Femur (tissue), 1 donor: Measurements from ENCODE around the gene NUP188.

Source experiments
- DNase-seq: peaks from one replicate; pipeline ENCODE4 v3.0.0-alpha.2; 2017

Gene NUP188

GRCh38 chr9:128913995-128914772 is 33.3 kb upstream of the NUP188 start:
- DNase-seq = no peak

- no peak for DNase-seq
These were observed 31.3 kb upstream of the NUP188 start for GRCh38 chr9:128916204-128916603.

- no peak for DNase-seq
These were observed 30.8 kb upstream of the NUP188 start for GRCh38 chr9:128916745-128917144.

DNA sequence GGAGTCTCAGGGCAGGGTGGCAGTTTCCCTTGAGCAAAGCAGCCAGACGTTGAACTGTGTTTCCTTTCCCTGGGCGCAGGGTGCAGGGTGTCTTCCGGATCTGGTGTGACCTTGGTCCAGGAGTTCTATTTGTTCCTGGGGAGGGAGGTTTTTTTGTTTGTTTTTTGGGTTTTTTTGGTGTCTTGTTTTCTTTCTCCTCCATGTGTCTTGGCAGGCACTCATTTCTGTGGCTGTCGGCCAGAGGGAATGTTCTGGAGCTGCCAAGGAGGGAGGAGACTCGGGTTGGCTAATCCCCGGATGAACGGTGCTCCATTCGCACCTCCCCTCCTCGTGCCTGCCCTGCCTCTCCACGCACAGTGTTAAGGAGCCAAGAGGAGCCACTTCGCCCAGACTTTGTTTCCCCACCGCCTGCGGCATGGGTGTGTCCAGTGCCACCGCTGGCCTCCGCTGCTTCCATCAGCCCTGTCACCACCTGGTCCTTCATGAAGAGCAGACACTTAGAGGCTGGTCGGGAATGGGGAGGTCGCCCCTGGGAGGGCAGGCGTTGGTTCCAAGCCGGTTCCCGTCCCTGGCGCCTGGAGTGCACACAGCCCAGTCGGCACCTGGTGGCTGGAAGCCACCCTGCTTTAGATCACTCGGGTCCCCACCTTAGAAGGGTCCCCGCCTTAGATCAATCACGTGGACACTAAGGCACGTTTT is 30.2 kb upstream of the NUP188 start:
- peak; percentile 86 for DNase-seq

- no peak for DNase-seq
These were observed 28.6 kb upstream of the NUP188 start for GRCh38 chr9:128918921-128919320.

DNA sequence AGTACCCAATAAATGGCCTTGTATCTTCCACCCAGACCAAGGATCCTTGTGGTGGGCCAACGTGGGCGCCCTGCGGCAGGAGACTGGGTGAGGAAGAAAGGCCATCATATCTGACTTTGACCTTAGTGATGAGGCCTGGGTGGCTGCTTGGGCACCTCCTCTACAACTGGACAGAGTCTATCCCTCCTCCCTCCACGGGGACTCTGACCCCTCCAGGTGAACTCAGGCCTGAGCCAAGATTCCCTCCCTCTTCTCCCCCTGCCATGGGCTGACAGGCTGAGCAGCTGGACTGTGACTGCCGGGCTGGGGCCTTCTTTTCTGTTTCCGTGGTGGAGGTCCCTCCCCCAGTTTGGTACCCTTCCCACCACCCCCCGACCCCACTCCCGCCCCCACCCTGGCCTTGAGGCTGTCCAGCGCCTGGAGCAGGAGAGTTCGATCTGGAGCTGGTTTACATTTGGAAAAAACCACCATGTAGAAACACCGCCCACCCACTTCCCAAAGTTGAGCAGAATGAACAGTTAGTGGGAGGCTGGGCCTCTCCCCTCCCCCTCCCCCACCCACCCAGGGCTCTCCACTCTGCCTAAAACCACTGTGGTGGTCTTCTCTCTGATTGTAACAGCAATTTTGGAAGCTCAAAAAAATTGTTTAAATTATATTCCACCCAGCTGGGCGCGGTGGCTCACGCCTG is 28.0 kb upstream of the NUP188 start:
- DNase-seq = no peak

DNA sequence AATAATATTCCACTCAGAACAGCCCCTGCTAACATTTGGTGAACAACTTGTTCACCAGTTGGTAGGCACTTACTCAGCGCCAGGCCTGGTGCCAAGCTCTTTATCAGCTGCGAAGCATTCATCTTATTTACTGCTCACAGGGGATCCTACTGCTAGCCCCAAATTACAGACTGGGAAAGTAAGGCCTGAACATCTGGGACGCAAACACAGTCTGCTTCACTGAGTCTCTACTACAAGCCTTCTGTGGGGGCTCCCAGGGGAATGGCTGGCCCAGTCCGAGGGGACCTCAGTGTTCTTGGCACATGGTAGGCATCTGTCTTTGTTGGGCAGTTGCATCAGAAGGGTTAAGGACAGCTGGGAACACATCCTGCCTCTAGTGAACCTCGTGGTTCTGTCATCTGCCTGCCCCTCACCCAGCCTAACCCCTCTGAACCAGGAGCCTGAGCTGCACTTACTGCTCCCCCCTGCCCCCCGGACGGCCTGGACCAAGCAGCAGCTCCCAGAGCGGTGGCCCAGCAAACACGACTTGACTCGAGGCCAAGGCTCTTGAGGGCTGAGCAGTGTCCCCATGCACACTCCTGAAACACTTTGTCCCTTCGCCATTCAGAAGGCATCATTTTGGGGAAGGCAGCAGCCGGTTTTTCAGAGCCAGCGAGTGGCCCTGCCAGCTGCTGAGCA is 27.0 kb upstream of the NUP188 start, which contains the start of gene PHYHD1:
Gene PHYHD1 (plus strand): TSS at position 602 of the 678 bp plus-strand sequence. CDS start 1,342 bp downstream, outside the sequence.
- peak; percentile 46 for DNase-seq

GRCh38 chr9:128921881-128922763 is 25.4 kb upstream of the NUP188 start:
- DNase-seq = peak; percentile 79

GRCh38 chr9:128923493-128923883 is 24.0 kb upstream of the NUP188 start:
- no peak for DNase-seq

DNA sequence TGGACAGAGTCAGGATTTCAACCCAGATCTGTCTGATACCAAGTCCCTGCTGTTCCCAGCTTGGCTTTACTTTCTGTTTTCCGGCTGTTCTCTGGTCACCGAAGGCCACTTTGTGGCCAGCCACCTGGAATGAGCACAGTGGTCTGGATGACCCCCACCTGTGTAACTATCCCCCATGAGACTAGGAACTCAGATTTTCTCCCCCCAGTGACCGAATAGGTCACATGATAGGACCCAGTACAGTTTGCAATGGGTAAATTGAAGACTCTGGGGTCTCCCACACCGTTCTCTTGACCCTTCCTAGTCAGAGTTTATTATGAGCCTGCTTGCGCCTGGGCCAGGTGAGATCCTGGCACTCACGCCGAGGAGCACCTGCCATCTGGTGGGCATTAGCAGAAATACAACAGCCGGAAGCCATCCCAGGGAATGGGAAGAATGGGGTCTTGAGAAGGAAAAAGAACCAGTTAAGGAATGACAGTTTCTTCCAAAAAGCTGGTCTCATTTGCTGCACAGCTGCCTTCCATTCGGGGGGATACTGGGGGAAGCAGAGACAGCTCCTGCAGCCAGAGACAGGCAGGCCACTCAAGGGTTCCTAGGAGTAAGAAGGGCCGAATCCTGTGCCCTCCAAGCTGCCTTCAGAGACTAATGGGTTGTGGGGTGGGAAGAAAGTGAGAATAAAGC is 19.6 kb upstream of the NUP188 start:
- DNase-seq = peak; percentile 64

DNA sequence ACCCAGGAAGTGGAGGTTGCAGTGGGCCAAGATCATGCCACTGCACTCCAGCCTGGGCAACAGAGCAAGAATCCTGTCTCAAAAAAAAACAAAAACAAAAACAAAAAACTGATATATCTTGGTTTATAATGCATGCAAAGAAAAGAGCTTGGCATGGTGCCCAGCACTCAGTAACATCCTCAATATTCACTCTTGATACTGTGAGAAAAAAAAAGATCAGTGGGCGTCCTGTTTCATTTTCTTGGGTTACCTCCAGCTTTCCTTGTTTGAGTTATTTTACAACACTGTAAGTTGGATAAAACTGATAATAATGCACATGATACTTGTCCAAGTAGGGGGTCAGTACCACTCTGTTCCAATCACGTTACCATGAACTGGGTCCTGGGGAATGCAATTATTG is 18.9 kb upstream of the NUP188 start:
- no peak for DNase-seq

- no peak for DNase-seq
These were observed 17.9 kb upstream of the NUP188 start for GRCh38 chr9:128929560-128929959.

DNA sequence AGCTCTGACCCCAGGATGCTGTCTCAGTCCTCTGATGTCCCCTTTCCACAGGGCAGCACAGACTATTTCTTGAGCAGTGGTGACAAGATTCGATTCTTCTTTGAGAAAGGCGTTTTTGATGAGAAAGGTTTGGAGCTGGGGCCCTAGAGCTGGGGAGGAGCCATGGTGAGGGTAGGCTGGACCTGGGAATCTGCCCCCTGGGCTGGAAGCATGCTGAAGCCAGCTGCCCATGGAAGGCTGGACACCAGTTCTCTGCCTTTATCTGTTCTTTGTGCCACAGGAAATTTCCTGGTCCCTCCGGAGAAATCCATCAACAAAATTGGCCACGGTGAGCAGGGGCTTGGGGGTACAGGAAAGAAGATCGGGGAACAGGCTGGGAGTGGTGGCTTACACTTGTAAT is 13.8 kb upstream of the NUP188 start:
- DNase-seq = no peak

DNA sequence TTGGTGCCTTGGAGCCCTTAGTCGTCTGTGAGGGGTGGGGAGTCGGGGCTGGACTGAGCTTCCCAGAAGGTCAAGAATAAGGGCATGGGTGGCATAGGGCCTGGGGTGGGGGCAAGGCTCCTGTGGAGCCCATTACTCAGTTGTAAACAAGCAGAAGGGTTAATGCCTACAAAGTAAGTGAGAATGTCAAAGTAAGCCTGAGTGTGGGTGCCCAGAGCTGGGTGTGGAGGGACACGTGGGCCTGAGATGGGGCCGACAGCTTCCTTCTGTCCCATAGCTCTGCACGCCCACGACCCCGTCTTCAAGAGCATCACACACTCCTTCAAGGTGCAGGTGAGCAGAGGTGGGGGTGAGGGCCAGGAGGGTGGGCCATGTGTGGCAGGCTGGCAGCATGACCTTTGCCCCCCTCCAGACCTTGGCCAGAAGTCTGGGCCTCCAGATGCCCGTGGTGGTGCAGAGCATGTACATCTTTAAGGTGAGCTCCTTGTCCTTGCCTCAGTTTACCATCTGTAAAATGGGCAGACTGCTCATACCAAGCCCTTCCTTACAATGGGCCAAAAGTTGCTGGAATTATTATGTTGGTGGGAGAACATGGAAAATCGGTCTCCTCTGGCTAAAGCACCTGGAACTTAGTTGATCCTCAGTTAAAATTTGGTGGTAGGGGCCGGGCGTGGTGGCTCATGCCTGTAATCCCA is 11.2 kb upstream of the NUP188 start:
- no peak for DNase-seq

DNA sequence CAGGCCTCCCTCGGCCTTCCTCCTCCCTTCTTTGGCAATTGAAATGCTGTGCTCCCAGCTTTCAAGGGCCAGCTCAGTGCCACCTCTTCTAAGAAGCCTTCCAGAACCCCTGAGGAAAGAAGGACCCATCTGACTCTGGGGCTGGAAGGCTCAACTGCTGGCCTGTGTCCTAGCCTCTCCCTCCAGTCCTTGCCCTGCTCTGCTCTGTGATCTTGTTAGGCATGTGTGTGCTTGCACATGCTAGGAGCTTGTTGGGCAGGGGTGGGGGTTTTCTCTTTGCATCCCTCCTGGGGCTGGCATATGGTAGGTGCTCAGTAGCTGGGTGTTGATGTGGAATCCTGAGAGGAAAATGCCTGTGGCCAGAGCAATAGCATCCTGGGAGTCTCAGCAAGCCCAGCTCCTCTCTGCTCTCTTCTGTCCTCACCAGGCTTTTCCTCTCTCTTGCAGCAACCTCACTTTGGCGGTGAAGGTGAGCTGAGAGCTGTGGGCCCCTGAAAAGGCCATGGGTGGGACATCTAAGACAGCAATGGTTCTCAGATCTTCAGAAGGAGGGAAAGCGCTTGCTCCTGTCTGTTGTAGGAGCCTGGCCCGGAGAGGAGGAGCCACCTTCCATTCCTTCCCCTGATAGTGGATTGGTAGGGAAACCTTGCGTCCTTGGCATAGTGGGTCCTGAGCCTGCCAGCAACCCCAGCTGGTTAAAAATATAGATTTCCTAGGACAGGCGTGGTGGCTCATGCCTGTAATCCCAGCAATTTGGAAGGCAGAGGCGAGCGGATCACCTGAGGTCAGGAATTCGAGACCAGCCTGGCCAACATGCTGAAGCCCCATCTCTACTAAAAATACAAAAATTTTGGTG is 10.0 kb upstream of the NUP188 start:
- DNase-seq = no peak

DNA sequence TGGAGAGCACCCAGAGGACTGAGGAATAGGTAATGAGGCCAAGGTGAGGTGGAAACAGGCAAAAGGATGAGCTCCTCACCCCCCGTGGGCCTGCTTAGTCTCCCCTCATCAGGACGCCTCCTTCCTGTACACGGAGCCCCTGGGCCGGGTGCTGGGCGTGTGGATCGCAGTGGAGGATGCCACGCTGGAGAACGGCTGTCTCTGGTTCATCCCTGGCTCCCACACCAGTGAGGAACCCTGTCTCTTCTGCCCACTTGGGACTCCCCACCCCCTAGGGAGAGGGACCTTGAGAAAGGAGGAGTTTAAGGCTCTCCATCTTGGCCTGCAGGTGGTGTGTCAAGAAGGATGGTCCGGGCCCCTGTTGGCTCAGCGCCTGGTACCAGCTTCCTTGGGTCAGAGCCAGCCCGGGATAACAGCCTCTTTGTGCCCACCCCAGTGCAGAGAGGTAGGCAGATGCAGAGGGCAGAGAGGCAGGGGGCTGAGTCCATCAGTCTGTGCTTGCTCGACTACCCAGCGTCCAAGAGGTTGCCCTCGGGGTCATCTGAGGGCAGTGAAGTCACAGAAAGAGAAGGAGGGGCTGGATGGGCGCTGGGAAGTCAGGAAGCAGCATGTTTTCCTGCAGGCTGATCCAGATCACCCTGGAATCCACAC is 7.1 kb upstream of the NUP188 start:
- no peak for DNase-seq

GRCh38 chr9:128940946-128941755 is 6.3 kb upstream of the NUP188 start:
- no peak for DNase-seq
